Gastroesophageal sphincter (tissue), 4 donors: ENCODE data around the gene ATPAF1. TPM values are rescaled to one million over a fixed set of nuclear protein-coding genes. Genes with fewer than 3 reads are reported as not detected.
A peak's percentile ranks its signal among the peaks of the same experiment; 100 is the strongest.

ENCODE experiments used
- ATAC-seq: fragments of 150-250 bp; one replicate; pipeline ENCODE4 v1.9.1; 2016; ENCODE audit warnings: mild to moderate bottlenecking, moderate library complexity
- H3K27ac ChIP-seq, 4 donors: fragments of 200-600 bp; sonication (generic) in 3 of 4; 1 replicate in 3 of 4; 2 replicates in 1 of 4; pipeline ENCODE4 v1.5.1; 2016 to 2019
- H3K27me3 ChIP-seq: fragments of 200-600 bp; sonication (generic); one replicate; pipeline ENCODE4 v1.5.1; 2019
- H3K36me3 ChIP-seq, 2 donors: fragments of 200-600 bp; sonication (generic); one replicate each; pipeline ENCODE4 v1.5.1; 2019; ENCODE audit warnings: control low read depth in 1 of 2
- H3K4me1 ChIP-seq, 3 donors: fragments of 200-600 bp; sonication (generic); 1 replicate in 2 of 3; 2 replicates in 1 of 3; pipeline ENCODE4 v1.5.1; 2016 to 2019; ENCODE audit warnings: control low read depth in 2 of 3
- H3K4me3 ChIP-seq, 2 donors: fragments of 200-600 bp; sonication (generic); one replicate each; pipeline ENCODE4 v1.5.1; 2019; ENCODE audit warnings: mild to moderate bottlenecking in 1 of 2, moderate library complexity in 1 of 2
- H3K9me3 ChIP-seq, 3 donors: fragments of 200-600 bp; sonication (generic); one replicate each; pipeline ENCODE4 v1.5.1; 2017 to 2019; ENCODE audit warnings: control low read depth in 2 of 3
- EP300 ChIP-seq: sonication (generic); formaldehyde crosslinking; IDR thresholded peaks from one replicate; pipeline ENCODE4 v1.6.1; 2017; ENCODE audit warnings: antibody characterized with exemption, mild to moderate bottlenecking
- POLR2A ChIP-seq, 2 donors: fragments of 450-650 bp; IDR thresholded peaks; one replicate each; pipeline ENCODE4 v1.6.1; 2017; ENCODE audit warnings: antibody characterized with exemption in 2 of 2, mild to moderate bottlenecking in 2 of 2, moderate library complexity in 1 of 2
- POLR2AphosphoS5 ChIP-seq: sonication (generic); formaldehyde crosslinking; IDR thresholded peaks from one replicate; pipeline ENCODE4 v1.6.1; 2017; ENCODE audit warnings: antibody characterized with exemption
- WGBS, 2 donors: methylation state at CpG; one replicate each; pipeline ENCODE4 v1.1.5; 2018; ENCODE audit warnings: low coverage in 1 of 2; 5-methylcytosine and 5-hydroxymethylcytosine counted together
- total RNA-seq, 4 donors: library from RNA; depleted of rRNA; stranded (reverse); fragments of >200 nt; gene quantifications; one replicate each; pipeline ENCODE4 v1.1.0, GENCODE V29; 2016
- TF ChIP-seq, protein P1 (sequence below), 4 experiments: fragments of 200-600 bp in 2 of 4; fragments of 450-650 bp in 2 of 4; sonication (generic) in 1 of 4; IDR thresholded peaks; one replicate each; pipeline ENCODE4 v1.5.1; 2017 to 2019; ENCODE audit warnings: antibody characterized with exemption in 4 of 4, mild to moderate bottlenecking in 2 of 4, moderate library complexity in 2 of 4

The ATPAF1 gene
- total RNA-seq, 4 donors from 2014 or later: 61.7 to 101 (median 81.8) TPM

DNA sequence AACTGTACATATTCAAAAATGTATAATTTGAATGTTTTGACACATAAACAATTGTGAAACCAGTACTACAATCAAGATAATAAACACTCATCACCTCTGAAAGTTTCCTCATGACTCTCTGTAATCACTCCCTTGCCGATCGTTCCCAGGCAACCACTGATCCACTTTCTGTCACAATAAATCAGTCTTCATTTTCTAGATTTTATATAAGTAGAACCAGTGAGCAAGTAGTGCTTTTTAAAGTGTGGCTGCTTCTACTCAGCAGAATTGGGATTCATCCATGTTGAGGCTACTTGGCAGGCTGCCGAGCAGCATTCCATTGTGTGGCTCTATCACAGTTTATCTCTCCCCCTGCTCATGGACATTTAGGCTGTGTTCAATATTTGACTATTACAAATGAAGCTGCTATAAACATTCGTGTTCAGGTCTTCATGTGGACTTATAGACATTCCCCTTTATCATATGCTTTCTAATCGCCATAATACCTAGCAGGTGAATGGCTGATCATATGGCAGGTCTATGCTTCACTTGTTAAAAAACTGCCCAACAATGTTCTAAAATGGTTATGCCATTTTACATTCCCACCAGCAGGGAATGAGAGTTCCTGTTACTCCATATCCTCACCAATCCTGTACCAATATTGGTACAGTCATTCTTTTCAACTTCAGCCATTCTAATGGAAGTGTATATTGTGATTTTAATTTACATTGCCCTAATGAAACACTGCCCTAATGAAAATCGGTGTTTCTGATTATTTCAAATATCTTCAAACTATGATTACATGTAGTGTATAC is 24.0 kb upstream of the ATPAF1 start:
- WGBS, 2 donors: 58 to 59% methylated on average over 5 to 6 of the region's 6 CpGs
- Histone ChIP-seq H3K36me3 (peaks cover 0 to 75% of the 10 kb centered on the region in 2 donors), H3K9me3 (no peaks in the 10 kb centered on the region), H3K27me3 (no peaks in the 10 kb centered on the region), H3K4me1 (peaks cover 0 to 33% (median 0%) of the 10 kb centered on the region in 3 donors), H3K4me3 (no peak overlapping the region), H3K27ac (no peak overlapping the region)
- no peak for ATAC-seq
- TF ChIP-seq POLR2A (IDR thresholded peaks at IDR 0.05) (no peak), POLR2AphosphoS5 (no peak), EP300 (no peak)
- TF ChIP-seq, protein P1, sequence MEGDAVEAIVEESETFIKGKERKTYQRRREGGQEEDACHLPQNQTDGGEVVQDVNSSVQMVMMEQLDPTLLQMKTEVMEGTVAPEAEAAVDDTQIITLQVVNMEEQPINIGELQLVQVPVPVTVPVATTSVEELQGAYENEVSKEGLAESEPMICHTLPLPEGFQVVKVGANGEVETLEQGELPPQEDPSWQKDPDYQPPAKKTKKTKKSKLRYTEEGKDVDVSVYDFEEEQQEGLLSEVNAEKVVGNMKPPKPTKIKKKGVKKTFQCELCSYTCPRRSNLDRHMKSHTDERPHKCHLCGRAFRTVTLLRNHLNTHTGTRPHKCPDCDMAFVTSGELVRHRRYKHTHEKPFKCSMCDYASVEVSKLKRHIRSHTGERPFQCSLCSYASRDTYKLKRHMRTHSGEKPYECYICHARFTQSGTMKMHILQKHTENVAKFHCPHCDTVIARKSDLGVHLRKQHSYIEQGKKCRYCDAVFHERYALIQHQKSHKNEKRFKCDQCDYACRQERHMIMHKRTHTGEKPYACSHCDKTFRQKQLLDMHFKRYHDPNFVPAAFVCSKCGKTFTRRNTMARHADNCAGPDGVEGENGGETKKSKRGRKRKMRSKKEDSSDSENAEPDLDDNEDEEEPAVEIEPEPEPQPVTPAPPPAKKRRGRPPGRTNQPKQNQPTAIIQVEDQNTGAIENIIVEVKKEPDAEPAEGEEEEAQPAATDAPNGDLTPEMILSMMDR (IDR thresholded peaks at IDR 0.05): no peak

DNA sequence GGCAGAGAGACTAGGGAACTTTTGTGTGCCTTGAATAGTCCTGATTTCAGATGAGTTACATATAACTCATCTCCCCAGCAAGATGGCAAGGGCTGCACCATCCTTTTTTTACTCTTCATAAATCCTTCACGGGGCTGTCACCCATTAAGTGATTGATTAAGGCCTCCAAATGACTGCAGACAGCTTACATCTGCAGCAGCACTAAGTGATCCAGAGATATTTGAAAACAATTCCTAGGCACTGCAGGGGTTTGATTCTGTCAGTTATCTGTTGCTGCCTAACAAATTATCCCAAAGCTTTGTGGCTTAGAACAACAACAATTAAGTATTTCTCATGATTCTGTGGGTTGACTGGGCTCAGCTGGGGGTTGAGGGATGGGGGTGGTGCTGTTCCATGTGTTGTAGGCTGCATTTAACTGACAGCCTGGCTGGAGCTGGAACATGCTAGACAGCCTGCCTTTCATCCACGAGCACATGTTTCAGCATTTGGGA is 22.8 kb upstream of the ATPAF1 start:
- Histone ChIP-seq H3K4me1 (peaks cover 0 to 44% (median 3%) of the 10 kb centered on the region in 3 donors), H3K9me3 (no peaks in the 10 kb centered on the region), H3K27ac (no peak overlapping the region), H3K36me3 (peaks cover 0 to 76% of the 10 kb centered on the region in 2 donors), H3K27me3 (no peaks in the 10 kb centered on the region), H3K4me3 (no peak overlapping the region)
- WGBS, 2 donors: 56 to 79% methylated on average over 2 of the region's 2 CpGs
- ATAC-seq: no peak
- TF ChIP-seq POLR2AphosphoS5 (no peak), POLR2A (IDR thresholded peaks at IDR 0.05) (no peak), EP300 (no peak)
- TF ChIP-seq, protein P1 (IDR thresholded peaks at IDR 0.05): no peak

DNA sequence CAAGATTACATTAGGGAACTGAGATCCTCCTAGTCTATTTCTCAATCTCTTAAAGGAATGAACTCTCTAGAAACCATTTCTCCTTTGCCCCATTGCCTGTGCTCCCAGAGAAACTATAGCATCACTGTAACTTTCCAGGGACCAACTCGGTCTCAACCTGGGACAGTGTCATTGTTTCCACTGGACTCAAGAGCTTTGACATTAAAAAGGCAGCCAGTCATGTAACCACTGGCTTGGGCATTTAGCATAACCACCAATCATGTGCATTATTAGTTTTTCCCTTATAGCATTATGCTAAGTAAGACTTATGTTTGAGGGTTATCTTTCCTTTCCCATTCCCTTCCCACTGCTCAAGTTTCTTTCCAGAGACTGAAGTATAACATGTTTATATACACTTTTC is 21.7 kb upstream of the ATPAF1 start:
- Histone ChIP-seq H3K9me3 (no peaks in the 10 kb centered on the region), H3K36me3 (peaks cover 0 to 76% of the 10 kb centered on the region in 2 donors), H3K27me3 (no peaks in the 10 kb centered on the region), H3K27ac (no peak overlapping the region), H3K4me1 (peaks cover 0 to 44% (median 3%) of the 10 kb centered on the region in 3 donors), H3K4me3 (no peak overlapping the region)
- TF ChIP-seq EP300: no peak
- WGBS, 2 donors: 88 to 100% methylated on average over 1 of the region's 1 CpG
- ATAC-seq: no peak

DNA sequence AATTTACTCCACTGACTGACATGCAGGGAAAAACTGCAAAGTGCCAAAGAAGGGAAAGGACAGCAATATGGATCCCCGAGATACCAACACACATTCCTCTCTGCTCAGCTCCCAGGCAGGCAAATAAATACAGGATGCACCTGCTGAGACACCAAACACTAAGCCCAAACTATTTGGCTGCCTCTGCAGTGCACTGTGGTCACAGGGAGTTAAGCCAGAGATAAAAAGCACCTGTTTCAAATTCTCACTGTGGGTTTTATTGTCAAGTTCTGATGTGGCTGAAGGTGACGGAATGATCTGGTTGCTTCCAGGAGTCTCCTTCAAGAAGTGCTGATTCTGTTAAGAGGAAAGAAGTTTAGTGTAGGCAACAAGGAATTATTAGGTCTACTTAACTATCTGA is 21.2 kb upstream of the ATPAF1 start:
- TF ChIP-seq POLR2AphosphoS5 (no peak), EP300 (no peak), POLR2A (IDR thresholded peaks at IDR 0.05) (no peak)
- TF ChIP-seq, protein P1 (IDR thresholded peaks at IDR 0.05): no peak
- Histone ChIP-seq H3K4me3 (no peak overlapping the region), H3K9me3 (no peaks in the 10 kb centered on the region), H3K4me1 (peaks cover 0 to 44% (median 3%) of the 10 kb centered on the region in 3 donors), H3K36me3 (peaks cover 4 to 77% of the 10 kb centered on the region in 2 donors), H3K27ac (no peak overlapping the region), H3K27me3 (no peaks in the 10 kb centered on the region)
- 56 to 100% methylated on average over 1 to 2 of the region's 2 CpGs for WGBS, 2 donors
- no peak for ATAC-seq

DNA sequence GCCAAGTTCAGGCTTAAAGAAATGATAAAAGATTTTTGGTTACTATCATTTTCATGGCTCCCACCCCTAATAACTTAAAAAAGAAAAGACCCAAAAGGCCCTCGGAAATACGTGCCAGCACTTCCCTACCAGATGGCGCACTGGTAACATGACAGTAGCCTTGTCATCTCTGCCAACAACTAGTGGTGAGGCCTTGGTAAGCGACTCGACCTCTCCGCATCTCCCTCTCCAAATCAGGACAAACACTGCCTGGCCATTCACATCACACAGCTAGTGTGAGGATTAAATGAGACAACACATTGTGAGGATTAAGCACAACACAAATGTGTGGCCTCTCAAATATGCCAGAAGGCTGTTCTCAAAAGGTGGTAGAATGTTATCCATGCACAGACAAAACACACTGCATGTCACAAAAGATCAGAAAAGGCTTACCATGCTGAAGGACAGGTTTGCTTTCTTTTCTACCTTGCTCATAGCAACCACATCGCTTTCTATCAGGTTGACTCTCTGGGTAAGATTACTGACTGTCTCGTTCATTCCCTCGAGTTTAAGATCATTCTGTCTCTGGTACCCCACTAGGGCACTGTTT is 19.9 kb upstream of the ATPAF1 start:
- H3K4me1 ChIP-seq: peaks cover 0 to 37% (median 3%) of the 10 kb centered on the region in 3 donors
- TF ChIP-seq, protein P1 (IDR thresholded peaks at IDR 0.05): no peak
- TF ChIP-seq POLR2AphosphoS5: no peak
- WGBS, 2 donors: 68 to 83% methylated on average over 1 to 9 of the region's 9 CpGs
- H3K4me3 ChIP-seq: no peak overlapping the region
- H3K27me3 ChIP-seq: no peaks in the 10 kb centered on the region
- H3K9me3 ChIP-seq: no peaks in the 10 kb centered on the region
- ATAC-seq: no peak
- peak overlapping the region in 2 of 4 donors; percentile 49 to 63 for H3K27ac ChIP-seq
- H3K36me3 ChIP-seq: peaks cover 5 to 90% of the 10 kb centered on the region in 2 donors
